ENCODE measurements around the gene URB1. TPM values are rescaled to one million over a fixed set of nuclear protein-coding genes. Genes with fewer than 3 reads are reported as not detected.

The URB1 gene
- polyA plus RNA-seq, 1 donor (not counting 4 experiments of a cell fraction or from before 2014, with no cell fraction given), result 9.0 TPM

- Histone ChIP-seq H3K27me3 (ENCODE audit: control insufficient read depth, extremely low read depth, insufficient read depth, low read length) (no peaks in the 10 kb centered on the region), H4K20me1 (ENCODE audit: control insufficient read depth, extremely low read depth, insufficient read depth, low read length) (no peaks in the 10 kb centered on the region), H3K4me3 (ENCODE audit: control insufficient read depth in 2 of 3, extremely low read depth in 1 of 3, insufficient read depth in 2 of 3, low read depth in 1 of 3, low read length in 3 of 3) (no peak overlapping the region), H3K9me1 (ENCODE audit: control insufficient read depth, extremely low read depth, insufficient read depth, low read length) (peaks cover 3% of the 10 kb centered on the region), H3K79me2 (ENCODE audit: control insufficient read depth, insufficient read depth, low read length) (peaks cover 17% of the 10 kb centered on the region), H3K27ac (ENCODE audit: control insufficient read depth, insufficient read depth, low read length) (peak overlapping the region; percentile 11), H2AFZ (ENCODE audit: control insufficient read depth, low read length) (no peak overlapping the region), H3K4me2 (ENCODE audit: control insufficient read depth, extremely low read depth, insufficient read depth, low read depth, low read length) (peak overlapping the region; percentile 39), H3K4me1 (ENCODE audit: control insufficient read depth, extremely low read depth, insufficient read depth, low read length) (peaks cover 44% of the 10 kb centered on the region), H3K36me3 (ENCODE audit: control insufficient read depth in 2 of 2, extremely low read depth in 1 of 2, insufficient read depth in 2 of 2, low read length in 2 of 2) (peaks cover 0 to 3% of the 10 kb centered on the region in 2 experiments), H3K9ac (ENCODE audit: control insufficient read depth, extremely low read depth, insufficient read depth, low read length) (no peak overlapping the region), H3K9me3 (ENCODE audit: control insufficient read depth, low read depth, low read length) (no peaks in the 10 kb centered on the region)
- dilution Hi-C loops (cut with MboI; ENCODE audit: extremely low pct_ligation_motif_present, low sequenced_read_pairs), result no loop called here
- DNase-seq (ENCODE audit: low read depth, low spot score) (peak; percentile 58), FAIRE-seq (peak; percentile 77)
- no peak for TF ChIP-seq CTCF (optimal IDR thresholded peaks at IDR 0.05 in 1 of 3, IDR thresholded peaks at IDR 0.05 in 1 of 3, conservative IDR thresholded peaks at IDR 0.05 in 1 of 3; ENCODE audit: extremely low read depth in 1 of 3, insufficient read depth in 2 of 3, low read length in 3 of 3)
- no peak for TF ChIP-seq EZH2 (IDR thresholded peaks at IDR 0.05; ENCODE audit: low read length)
These were observed 30.7 kb upstream of the URB1 start for GRCh38 chr21:32423320-32424190.

- no peak for DNase-seq (ENCODE audit: low read depth, low spot score)
- Histone ChIP-seq H3K27ac (ENCODE audit: control insufficient read depth, insufficient read depth, low read length) (no peak overlapping the region), H3K4me3 (ENCODE audit: control insufficient read depth in 2 of 3, extremely low read depth in 1 of 3, insufficient read depth in 2 of 3, low read depth in 1 of 3, low read length in 3 of 3) (no peak overlapping the region), H3K9me1 (ENCODE audit: control insufficient read depth, extremely low read depth, insufficient read depth, low read length) (no peaks in the 10 kb centered on the region), H3K27me3 (ENCODE audit: control insufficient read depth, extremely low read depth, insufficient read depth, low read length) (no peaks in the 10 kb centered on the region), H3K9ac (ENCODE audit: control insufficient read depth, extremely low read depth, insufficient read depth, low read length) (no peak overlapping the region), H3K4me1 (ENCODE audit: control insufficient read depth, extremely low read depth, insufficient read depth, low read length) (peaks cover 42% of the 10 kb centered on the region), H3K4me2 (ENCODE audit: control insufficient read depth, extremely low read depth, insufficient read depth, low read depth, low read length) (no peak overlapping the region), H2AFZ (ENCODE audit: control insufficient read depth, low read length) (no peak overlapping the region), H4K20me1 (ENCODE audit: control insufficient read depth, extremely low read depth, insufficient read depth, low read length) (no peaks in the 10 kb centered on the region), H3K36me3 (ENCODE audit: control insufficient read depth in 2 of 2, extremely low read depth in 1 of 2, insufficient read depth in 2 of 2, low read length in 2 of 2) (peaks cover 0 to 6% of the 10 kb centered on the region in 2 experiments), H3K79me2 (ENCODE audit: control insufficient read depth, insufficient read depth, low read length) (peaks cover 20% of the 10 kb centered on the region), H3K9me3 (ENCODE audit: control insufficient read depth, low read depth, low read length) (no peaks in the 10 kb centered on the region)
- dilution Hi-C loops (cut with MboI; ENCODE audit: extremely low pct_ligation_motif_present, low sequenced_read_pairs), result no loop called here
- no peak for FAIRE-seq
- TF ChIP-seq CTCF (optimal IDR thresholded peaks at IDR 0.05 in 1 of 3, IDR thresholded peaks at IDR 0.05 in 1 of 3, conservative IDR thresholded peaks at IDR 0.05 in 1 of 3; ENCODE audit: extremely low read depth in 1 of 3, insufficient read depth in 2 of 3, low read length in 3 of 3) (no peak), EZH2 (IDR thresholded peaks at IDR 0.05; ENCODE audit: low read length) (no peak)
These were observed 29.3 kb upstream of the URB1 start for GRCh38 chr21:32422064-32422463.

Data from keratinocyte (primary cell).